Fibroblast of lung (primary cell): ENCODE measurements around the gene DNAH9. TPM values are rescaled to one million over a fixed set of nuclear protein-coding genes. Genes with fewer than 3 reads are reported as not detected.

Experiments used
- DNase-seq, 2 donors: peaks; one replicate each; pipeline versions ENCODE4 v3.0.0 to v3.0.0-alpha.2; 2010; ENCODE audit warnings: low read depth in 2 of 2
- H2AFZ ChIP-seq: 2 replicates; pipeline ENCODE4 v1.5.1; 2012; ENCODE audit warnings: low read length, control low read depth, inconsistent platforms
- H3K27ac ChIP-seq: 2 replicates; pipeline ENCODE4 v1.5.1; 2011; ENCODE audit warnings: low read length, control low read depth; ENCODE audit not compliant: insufficient read depth
- H3K27me3 ChIP-seq: 2 replicates; pipeline ENCODE4 v1.5.1; 2011; ENCODE audit warnings: mild to moderate bottlenecking, low read length; ENCODE audit not compliant: control insufficient read depth, insufficient read depth
- H3K36me3 ChIP-seq: 2 replicates; pipeline ENCODE4 v1.5.1; 2011; ENCODE audit warnings: low read length; ENCODE audit not compliant: control insufficient read depth, insufficient read depth
- H3K4me1 ChIP-seq: 2 replicates; pipeline ENCODE4 v1.5.1; 2011; ENCODE audit warnings: low read length; ENCODE audit not compliant: control insufficient read depth, insufficient read depth; ENCODE audit errors: extremely low read depth
- H3K4me2 ChIP-seq: 2 replicates; pipeline ENCODE4 v1.5.1; 2011; ENCODE audit warnings: low read length, control low read depth; ENCODE audit not compliant: insufficient read depth; ENCODE audit errors: extremely low read depth
- H3K4me3 ChIP-seq, 4 experiments: fragments of 200-600 bp in 1 of 4; sonication (generic) in 1 of 4; replicated peaks in 1 of 4; 2 replicates each; pipeline ENCODE4 v1.5.1; 2011 to 2016; ENCODE audit warnings: low read length in 4 of 4, low read depth in 3 of 4, mild to moderate bottlenecking in 3 of 4, control low read depth in 2 of 4, inconsistent platforms in 1 of 4, mixed read lengths in 1 of 4; ENCODE audit not compliant: insufficient read depth in 1 of 4; ENCODE audit errors: control extremely low read depth in 1 of 4
- H3K79me2 ChIP-seq: 2 replicates; pipeline ENCODE4 v1.5.1; 2012; ENCODE audit warnings: mild to moderate bottlenecking, low read length, inconsistent platforms; ENCODE audit not compliant: control insufficient read depth, insufficient read depth
- H3K9ac ChIP-seq: 2 replicates; pipeline ENCODE4 v1.5.1; 2011; ENCODE audit warnings: mild to moderate bottlenecking, low read length, control low read depth; ENCODE audit not compliant: insufficient read depth
- H3K9me3 ChIP-seq: 2 replicates; pipeline ENCODE4 v1.5.1; 2012; ENCODE audit warnings: low read depth, low read length; ENCODE audit not compliant: control insufficient read depth, insufficient read depth
- H4K20me1 ChIP-seq: 2 replicates; pipeline ENCODE4 v1.5.1; 2011; ENCODE audit warnings: low read length; ENCODE audit not compliant: control insufficient read depth, insufficient read depth; ENCODE audit errors: extremely low read depth
- EZH2 ChIP-seq: IDR thresholded peaks from 2 replicates; pipeline ENCODE4 v1.5.1; 2012; ENCODE audit warnings: low read length, control low read depth, mild to moderate bottlenecking; ENCODE audit errors: missing control alignments
- polyA plus RNA-seq, 2 donors: library from polyadenylated mRNA; depleted of rRNA in 1 of 2; stranded (reverse) in 1 of 2; unstranded in 1 of 2; fragments of >200 nt; gene quantifications; 2 replicates each; pipeline ENCODE4 v1.2.1, GENCODE V29; 2011 to 2012; ENCODE audit warnings: missing spikeins in 1 of 2
- total RNA-seq: library from RNA; depleted of rRNA; stranded (reverse); fragments of >200 nt; gene quantifications from 2 replicates; pipeline ENCODE4 v1.2.1, GENCODE V29; 2014
- TF ChIP-seq, protein P1 (sequence below), 2 donors: IDR thresholded peaks in 1 of 2; conservative IDR thresholded peaks in 1 of 2; 1 replicate in 1 of 2; 2 replicates in 1 of 2; pipeline ENCODE4 v1.5.1; 2011 to 2012; ENCODE audit warnings: low read length in 2 of 2, control low read depth in 1 of 2, inconsistent platforms in 1 of 2, low read depth in 1 of 2, mild to moderate bottlenecking in 1 of 2

DNAH9 gene
- total and polyA plus RNA-seq, 2 donors (not counting 1 experiment from before 2014, with no cell fraction given): not detected

DNA sequence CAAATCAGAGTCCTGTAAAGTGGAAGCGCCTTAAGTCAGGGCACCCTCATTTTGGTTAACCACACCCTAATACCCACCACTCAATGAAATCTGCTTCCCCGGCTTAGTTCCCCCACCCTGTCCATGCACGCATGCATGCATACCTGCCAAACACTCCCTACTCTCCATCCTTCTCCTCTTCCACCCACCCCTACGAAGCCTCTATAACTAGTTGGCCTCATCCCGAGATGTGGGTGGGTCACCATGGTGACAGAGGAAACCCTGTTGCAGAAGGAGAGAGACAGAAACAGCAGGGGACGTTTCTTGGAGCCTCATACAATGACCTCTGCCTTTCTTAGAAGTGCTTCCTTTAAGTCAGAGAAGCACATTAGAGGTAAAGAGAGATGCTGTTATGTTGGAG is 46.8 kb upstream of the DNAH9 start:
- TF ChIP-seq, protein P1, sequence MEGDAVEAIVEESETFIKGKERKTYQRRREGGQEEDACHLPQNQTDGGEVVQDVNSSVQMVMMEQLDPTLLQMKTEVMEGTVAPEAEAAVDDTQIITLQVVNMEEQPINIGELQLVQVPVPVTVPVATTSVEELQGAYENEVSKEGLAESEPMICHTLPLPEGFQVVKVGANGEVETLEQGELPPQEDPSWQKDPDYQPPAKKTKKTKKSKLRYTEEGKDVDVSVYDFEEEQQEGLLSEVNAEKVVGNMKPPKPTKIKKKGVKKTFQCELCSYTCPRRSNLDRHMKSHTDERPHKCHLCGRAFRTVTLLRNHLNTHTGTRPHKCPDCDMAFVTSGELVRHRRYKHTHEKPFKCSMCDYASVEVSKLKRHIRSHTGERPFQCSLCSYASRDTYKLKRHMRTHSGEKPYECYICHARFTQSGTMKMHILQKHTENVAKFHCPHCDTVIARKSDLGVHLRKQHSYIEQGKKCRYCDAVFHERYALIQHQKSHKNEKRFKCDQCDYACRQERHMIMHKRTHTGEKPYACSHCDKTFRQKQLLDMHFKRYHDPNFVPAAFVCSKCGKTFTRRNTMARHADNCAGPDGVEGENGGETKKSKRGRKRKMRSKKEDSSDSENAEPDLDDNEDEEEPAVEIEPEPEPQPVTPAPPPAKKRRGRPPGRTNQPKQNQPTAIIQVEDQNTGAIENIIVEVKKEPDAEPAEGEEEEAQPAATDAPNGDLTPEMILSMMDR (conservative IDR thresholded peaks at IDR 0.05 in 1 of 2, IDR thresholded peaks at IDR 0.05 in 1 of 2; ENCODE audit: low read depth in 1 of 2, low read length in 2 of 2): no peak
- no peak for TF ChIP-seq EZH2
- H3K4me2 ChIP-seq: no peak overlapping the region
- H2AFZ ChIP-seq: no peak overlapping the region
- no peaks in the 10 kb centered on the region for H3K79me2 ChIP-seq
- no peaks in the 10 kb centered on the region for H3K4me1 ChIP-seq
- H3K36me3 ChIP-seq: no peaks in the 10 kb centered on the region
- H3K4me3 ChIP-seq: no peak overlapping the region
- H3K9ac ChIP-seq: no peak overlapping the region
- no peak for DNase-seq
- no peak overlapping the region for H3K27ac ChIP-seq
- H3K9me3 ChIP-seq: no peaks in the 10 kb centered on the region
- no peaks in the 10 kb centered on the region for H4K20me1 ChIP-seq
- no peaks in the 10 kb centered on the region for H3K27me3 ChIP-seq

DNA sequence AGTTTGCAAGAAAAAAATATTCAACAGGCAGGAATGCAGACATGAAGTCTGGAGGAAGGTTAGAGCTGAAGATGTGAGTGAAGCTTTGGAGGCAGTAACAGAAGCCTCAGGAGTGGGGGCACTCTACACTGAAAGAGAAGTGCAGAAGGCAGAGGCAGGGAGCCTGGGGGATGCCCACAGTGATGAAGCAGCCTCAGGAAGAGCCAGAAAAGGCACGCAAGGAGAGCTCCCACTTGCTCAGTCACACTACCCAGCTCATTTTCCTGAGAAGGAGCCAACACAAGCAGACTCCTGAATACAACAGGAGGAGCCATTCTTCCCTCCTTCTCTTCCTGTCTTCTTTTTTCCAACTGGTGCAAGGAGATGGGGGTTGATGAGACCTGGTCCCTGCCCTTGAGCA is 45.1 kb upstream of the DNAH9 start:
- Histone ChIP-seq H3K27me3 (no peaks in the 10 kb centered on the region), H3K4me3 (no peak overlapping the region), H3K9me3 (no peaks in the 10 kb centered on the region), H4K20me1 (no peaks in the 10 kb centered on the region), H3K79me2 (no peaks in the 10 kb centered on the region), H3K4me1 (no peaks in the 10 kb centered on the region), H2AFZ (no peak overlapping the region), H3K9ac (no peak overlapping the region), H3K4me2 (no peak overlapping the region), H3K27ac (no peak overlapping the region), H3K36me3 (no peaks in the 10 kb centered on the region)
- DNase-seq: no peak
- TF ChIP-seq, protein P1 (conservative IDR thresholded peaks at IDR 0.05 in 1 of 2, IDR thresholded peaks at IDR 0.05 in 1 of 2; ENCODE audit: low read depth in 1 of 2, low read length in 2 of 2): no peak
- no peak for TF ChIP-seq EZH2

GRCh38 chr17:11554042-11554441 is 44.2 kb upstream of the DNAH9 start:
- no peaks in the 10 kb centered on the region for H3K4me1 ChIP-seq
- H3K79me2 ChIP-seq: no peaks in the 10 kb centered on the region
- no peak overlapping the region for H3K4me3 ChIP-seq
- no peak overlapping the region for H3K9ac ChIP-seq
- H4K20me1 ChIP-seq: no peaks in the 10 kb centered on the region
- H3K9me3 ChIP-seq: no peaks in the 10 kb centered on the region
- H3K27ac ChIP-seq: no peak overlapping the region
- no peak overlapping the region for H2AFZ ChIP-seq
- no peaks in the 10 kb centered on the region for H3K36me3 ChIP-seq
- no peaks in the 10 kb centered on the region for H3K27me3 ChIP-seq
- no peak overlapping the region for H3K4me2 ChIP-seq
- TF ChIP-seq, protein P1 (conservative IDR thresholded peaks at IDR 0.05 in 1 of 2, IDR thresholded peaks at IDR 0.05 in 1 of 2; ENCODE audit: low read depth in 1 of 2, low read length in 2 of 2): no peak
- TF ChIP-seq EZH2: no peak
- DNase-seq: no peak
